ENCODE measurements around the gene CA10. TPM values are rescaled to one million over a fixed set of nuclear protein-coding genes. Genes with fewer than 3 reads are reported as not detected.

CA10 gene
- total and polyA plus RNA-seq, 2 experiments from 2014 or later: 0.92 to 1.5 TPM

DNA sequence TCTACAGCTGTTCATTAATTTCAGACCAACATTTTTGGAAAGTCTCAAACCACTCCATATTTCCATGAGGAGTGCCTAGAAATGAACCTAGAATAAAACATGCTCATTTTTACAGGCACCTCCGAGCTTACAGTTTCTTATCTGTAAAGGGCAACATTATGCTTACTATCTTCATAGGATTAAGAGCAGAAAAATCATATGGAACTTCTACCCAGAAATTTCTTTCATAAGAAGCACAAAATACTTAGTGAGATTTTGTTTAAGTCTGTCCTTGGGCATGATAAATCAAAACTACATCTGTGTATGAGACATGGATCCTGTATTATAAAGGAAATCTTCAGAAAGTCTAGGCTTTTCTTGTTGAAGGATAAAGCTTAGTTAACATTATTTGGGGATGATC is 187.4 kb downstream of the CA10 start:
- Histone ChIP-seq H2AFZ (no peak overlapping the region), H3K4me2 (no peak overlapping the region), H3K4me1 (ENCODE audit: insufficient read depth) (no peaks in the 10 kb centered on the region), H3K9me2 (ENCODE audit: insufficient read depth) (no peaks in the 10 kb centered on the region), H4K20me1 (replicated peaks; ENCODE audit: insufficient read depth) (no peaks in the 10 kb centered on the region), H3K27me3 (ENCODE audit: insufficient read depth) (no peaks in the 10 kb centered on the region), H3K36me3 (ENCODE audit: insufficient read depth) (no peaks in the 10 kb centered on the region), H3F3A (replicated peaks; ENCODE audit: low read depth) (no peaks in the 10 kb centered on the region), H3K79me2 (replicated peaks; ENCODE audit: insufficient read depth) (no peaks in the 10 kb centered on the region), H3K4me3 (no peak overlapping the region), H3K27ac (ENCODE audit: low read depth) (no peak overlapping the region)
- TF ChIP-seq ZNF462 (CRISPR knock-in tag; IDR thresholded peaks at IDR 0.05): no peak
- no peak for TF ChIP-seq ETS1 (IDR thresholded peaks at IDR 0.05)
- no peak for TF ChIP-seq CREB1 (CRISPR knock-in tag; IDR thresholded peaks at IDR 0.05; ENCODE audit: low read depth)
- Mint-ChIP-seq H3K27me3 (ENCODE audit: insufficient read depth, low read depth, poor library complexity) (peaks cover 1% of the 10 kb centered on the region), H3K9me3 (peaks cover 7% of the 10 kb centered on the region; the same call in 1 of the 3 replicates), H3K4me3 (no peak overlapping the region), H3K36me3 (ENCODE audit: low read depth) (no peaks in the 10 kb centered on the region), H3K27ac (no peak overlapping the region), H3K4me1 (no peaks in the 10 kb centered on the region)
- ATAC-seq (no peak), DNase-seq (ENCODE audit: low spot score) (no peak)

DNA sequence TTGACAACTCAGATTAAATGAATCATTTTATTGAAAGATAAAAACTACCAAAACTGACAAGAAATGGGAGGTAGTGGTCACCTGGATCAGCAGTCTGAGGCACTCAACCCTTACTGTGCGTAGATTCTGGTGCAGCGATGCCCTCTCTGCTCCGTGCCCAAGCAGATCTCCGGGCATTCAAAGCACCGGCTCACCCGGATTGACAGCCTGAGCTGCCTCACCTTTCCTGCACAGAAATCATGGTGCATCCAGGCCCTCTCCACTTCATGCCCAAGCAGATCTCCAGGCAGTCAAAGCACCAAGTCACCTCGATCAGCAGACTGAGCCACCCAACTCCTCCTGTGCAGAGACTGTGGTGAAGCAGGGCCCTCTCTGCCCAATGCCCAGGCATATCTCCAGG is 196.8 kb downstream of the CA10 start:
- H3K4me1 ChIP-seq (ENCODE audit: insufficient read depth): no peaks in the 10 kb centered on the region
- no peaks in the 10 kb centered on the region for H4K20me1 ChIP-seq (replicated peaks; ENCODE audit: insufficient read depth)
- DNase-seq (ENCODE audit: low spot score): no peak
- no peak overlapping the region for H3K4me3 ChIP-seq
- peaks cover 28% of the 10 kb centered on the region for H3K9me3 Mint-ChIP-seq
- no peak overlapping the region for H3K4me3 Mint-ChIP-seq
- H3K36me3 ChIP-seq (ENCODE audit: insufficient read depth): no peaks in the 10 kb centered on the region
- peaks cover 15% of the 10 kb centered on the region for H3K36me3 Mint-ChIP-seq (ENCODE audit: low read depth)
- H3F3A ChIP-seq (replicated peaks; ENCODE audit: low read depth): no peaks in the 10 kb centered on the region
- H3K27ac ChIP-seq (ENCODE audit: low read depth): no peak overlapping the region
- H2AFZ ChIP-seq: no peak overlapping the region
- H3K9me2 ChIP-seq (ENCODE audit: insufficient read depth): no peaks in the 10 kb centered on the region
- peaks cover 7% of the 10 kb centered on the region; the same call in 2 of the 3 replicates for H3K4me1 Mint-ChIP-seq
- H3K27ac Mint-ChIP-seq: no peak overlapping the region
- no peak overlapping the region for H3K4me2 ChIP-seq
- H3K79me2 ChIP-seq (replicated peaks; ENCODE audit: insufficient read depth): no peaks in the 10 kb centered on the region
- peaks cover 4% of the 10 kb centered on the region for H3K27me3 Mint-ChIP-seq (ENCODE audit: insufficient read depth, low read depth, poor library complexity)
- no peaks in the 10 kb centered on the region for H3K27me3 ChIP-seq (ENCODE audit: insufficient read depth)
- ATAC-seq: no peak
- TF ChIP-seq NANOG (IDR thresholded peaks at IDR 0.05; ENCODE audit: borderline replicate concordance) (no peak), ZNF331 (CRISPR knock-in tag; IDR thresholded peaks at IDR 0.05; ENCODE audit: low read depth) (no peak), CREB1 (CRISPR knock-in tag; IDR thresholded peaks at IDR 0.05; ENCODE audit: low read depth) (no peak), STAT1 (IDR thresholded peaks at IDR 0.05; ENCODE audit: unreplicated experiment) (no peak), REST (IDR thresholded peaks at IDR 0.05; ENCODE audit: unreplicated experiment) (no peak), ETS1 (IDR thresholded peaks at IDR 0.05) (no peak)

All from GM23338 (cell line).